ENCODE data around the gene CRIM1.

DNA sequence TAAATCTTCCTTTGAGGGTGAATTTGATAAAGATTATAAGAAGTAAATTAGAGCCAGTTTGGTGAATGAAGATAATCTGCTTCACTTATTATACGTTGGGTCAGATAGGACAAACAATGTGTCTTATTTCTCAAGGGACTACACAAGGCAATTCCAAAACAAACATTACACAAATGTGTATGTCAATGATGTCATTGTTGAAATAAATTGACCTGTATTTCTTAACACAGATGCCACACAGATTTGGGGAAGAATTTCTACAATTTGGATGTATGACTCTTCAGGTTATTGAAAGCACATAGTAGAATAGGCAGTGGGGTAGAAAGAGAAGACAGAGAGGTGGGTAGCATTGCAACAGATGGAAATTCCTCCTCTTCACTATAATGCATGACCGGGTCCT is 6.9 kb upstream of the CRIM1 start:
- TF ChIP-seq, protein P1, sequence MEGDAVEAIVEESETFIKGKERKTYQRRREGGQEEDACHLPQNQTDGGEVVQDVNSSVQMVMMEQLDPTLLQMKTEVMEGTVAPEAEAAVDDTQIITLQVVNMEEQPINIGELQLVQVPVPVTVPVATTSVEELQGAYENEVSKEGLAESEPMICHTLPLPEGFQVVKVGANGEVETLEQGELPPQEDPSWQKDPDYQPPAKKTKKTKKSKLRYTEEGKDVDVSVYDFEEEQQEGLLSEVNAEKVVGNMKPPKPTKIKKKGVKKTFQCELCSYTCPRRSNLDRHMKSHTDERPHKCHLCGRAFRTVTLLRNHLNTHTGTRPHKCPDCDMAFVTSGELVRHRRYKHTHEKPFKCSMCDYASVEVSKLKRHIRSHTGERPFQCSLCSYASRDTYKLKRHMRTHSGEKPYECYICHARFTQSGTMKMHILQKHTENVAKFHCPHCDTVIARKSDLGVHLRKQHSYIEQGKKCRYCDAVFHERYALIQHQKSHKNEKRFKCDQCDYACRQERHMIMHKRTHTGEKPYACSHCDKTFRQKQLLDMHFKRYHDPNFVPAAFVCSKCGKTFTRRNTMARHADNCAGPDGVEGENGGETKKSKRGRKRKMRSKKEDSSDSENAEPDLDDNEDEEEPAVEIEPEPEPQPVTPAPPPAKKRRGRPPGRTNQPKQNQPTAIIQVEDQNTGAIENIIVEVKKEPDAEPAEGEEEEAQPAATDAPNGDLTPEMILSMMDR (conservative IDR thresholded peaks at IDR 0.05; ENCODE audit: low read depth, low read length), result no peak
- no peak for TF ChIP-seq EZH2 (IDR thresholded peaks at IDR 0.05; ENCODE audit: borderline replicate concordance, low read depth, low read length, poor library complexity, severe bottlenecking)

Data from A673 (cell line).